HepG2 (cell line): ENCODE results near the gene G6PD. TPM values are rescaled to one million over a fixed set of nuclear protein-coding genes. Genes with fewer than 3 reads are reported as not detected.
"Not testable (repeated sequence)": the region's sequence is repeated elsewhere in the genome, so short reads cannot be mapped to it uniquely, and the experiment has no call there.

ENCODE experiments used
- ATAC-seq: fragments of 200-7000 bp; cut with Tn5 transposase; 3 replicates; pipeline ENCODE4 v1.9.1; 2020; ENCODE audit warnings: mild to moderate bottlenecking, moderate library complexity
- BruUV-seq: library from RNA; stranded (reverse); fragments of 400-500 nt; replicated peaks from 2 replicates; lab custom pipeline; 2021; lab: Mats Ljungman, UMichigan
- CTCF ChIA-PET: fragments of 300-600 bp; formaldehyde crosslinking; extraction: SDS; loops from one replicate; lab custom pipeline; 2021; ENCODE audit warnings: low total read pairs, inconsistent platforms, low intra/inter-chr PET ratio; lab: Yijun Ruan, JAX
- POLR2A ChIA-PET: fragments of 350-600 bp; sonication (Branson Sonifier 250); formaldehyde crosslinking; loops from one replicate; lab custom pipeline; 2020; ENCODE audit warnings: antibody characterized with exemption, inconsistent platforms; lab: Yijun Ruan, JAX
- DNase-seq: peaks from one replicate; pipeline ENCODE4 v3.0.0-alpha.2; 2015; ENCODE audit warnings: low spot score
- FAIRE-seq: peaks from 3 replicates; lab custom pipeline; 2011; peaks lifted over from hg19 to GRCh38; lab: Jason Lieb, UNC
- H2AFZ ChIP-seq: one replicate; pipeline ENCODE4 v1.6.1; 2011; ENCODE audit warnings: low read length, inconsistent platforms
- H3K27ac ChIP-seq: fragments of 300-600 bp; 3 replicates; pipeline ENCODE4 v1.8.0; 2011; ENCODE audit warnings: mixed run types, mild to moderate bottlenecking, mixed read lengths, low read length, inconsistent platforms; ENCODE audit not compliant: insufficient read depth; ENCODE audit errors: extremely low read length
- H3K27me3 ChIP-seq, 2 experiments: fragments of 200-600 bp in 1 of 2; 2 replicates in 1 of 2; 3 replicates in 1 of 2; pipeline versions ENCODE4 v1.6.0 to v1.8.0; 2011; ENCODE audit warnings: low read length in 2 of 2, mild to moderate bottlenecking in 2 of 2, moderate library complexity in 2 of 2, inconsistent platforms in 1 of 2; ENCODE audit not compliant: insufficient read depth in 2 of 2, control insufficient read depth in 1 of 2
- H3K36me3 ChIP-seq, 2 experiments: fragments of 200-600 bp in 1 of 2; replicated peaks in 1 of 2; 2 replicates in 1 of 2; 3 replicates in 1 of 2; pipeline versions ENCODE4 v1.5.1 to v1.8.0; 2011; ENCODE audit warnings: low read length in 2 of 2, inconsistent platforms in 1 of 2; ENCODE audit not compliant: insufficient read depth in 2 of 2, control insufficient read depth in 1 of 2
- H3K4me1 ChIP-seq: 2 replicates; pipeline ENCODE4 v1.5.1; 2012; ENCODE audit warnings: low read length, inconsistent platforms; ENCODE audit not compliant: insufficient read depth
- H3K4me2 ChIP-seq: 2 replicates; pipeline ENCODE4 v1.6.0; 2011; ENCODE audit warnings: low read depth, low read length, inconsistent platforms
- H3K4me3 ChIP-seq, 3 experiments: fragments of 200-600 bp in 1 of 3; sonication (generic), shearing (Covaris generic) in 1 of 3; replicated peaks in 1 of 3; 2 replicates each; pipeline ENCODE4 v1.5.1; 2011 to 2016; ENCODE audit warnings: low read length in 3 of 3, inconsistent platforms in 2 of 3, low read depth in 2 of 3, mild to moderate bottlenecking in 2 of 3, control low read depth in 1 of 3, mixed read lengths in 1 of 3; ENCODE audit not compliant: insufficient read depth in 1 of 3
- H3K79me2 ChIP-seq: one replicate; pipeline ENCODE4 v1.6.1; 2011; ENCODE audit warnings: low read length, inconsistent platforms; ENCODE audit not compliant: insufficient read depth
- H3K9ac ChIP-seq: 2 replicates; pipeline ENCODE4 v1.6.0; 2011; ENCODE audit warnings: mild to moderate bottlenecking, low read depth, low read length, inconsistent platforms; ENCODE audit not compliant: insufficient read depth
- H3K9me3 ChIP-seq: 2 replicates; pipeline ENCODE4 v1.5.1; 2012; ENCODE audit warnings: mild to moderate bottlenecking, low read length
- H4K20me1 ChIP-seq: 2 replicates; pipeline ENCODE4 v1.6.0; 2011; ENCODE audit warnings: inconsistent platforms, mild to moderate bottlenecking, low read length, moderate library complexity; ENCODE audit not compliant: insufficient read depth
- WGBS: methylation state at CpG from one replicate; pipeline ENCODE4 v1.1.6; 2017; ENCODE audit warnings: low lambda C conversion rate; 5-methylcytosine and 5-hydroxymethylcytosine counted together
- in situ Hi-C: cut with HindIII; loops from 2 replicates; pipeline ENCODE4 v1.10.0; 2017; ENCODE audit warnings: low pct_unique_long_range_greater_than_20kb; ENCODE audit not compliant: extremely low pct_ligation_motif_present
- intact Hi-C: fragments of 100-400 bp; cut with micrococcal nuclease; formaldehyde crosslinking; loops from one replicate; pipeline ENCODE4 v1.10.0; 2022; ENCODE audit not compliant: unreplicated experiment
- polyA plus RNA-seq, 8 experiments: library from polyadenylated mRNA; depleted of rRNA in 3 of 8; stranded (reverse) in 7 of 8; unstranded in 1 of 8; fragments of >200 nt; fragmentation: Illumina TruSeq in 4 of 8; extraction: Trizol in 4 of 8; gene quantifications; 2 replicates each; pipeline versions ENCODE4 v1.2.1 to v1.2.3, GENCODE V29; 2011 to 2016; ENCODE audit warnings: low read depth in 4 of 8, missing spikeins in 1 of 8, mixed read lengths in 1 of 8; ENCODE audit not compliant: insufficient read depth in 1 of 8
- total RNA-seq, 5 experiments: library from RNA; depleted of rRNA; stranded (reverse); fragments of >200 nt; fragmentation: Illumina TruSeq; extraction: Trizol; gene quantifications; 2 replicates each; pipeline ENCODE4 v1.2.3, GENCODE V29; 2016; ENCODE audit warnings: low read depth in 1 of 5

Gene G6PD
- total and polyA plus RNA-seq, 2 of the 13 experiments (the other 11 are each of a cell fraction or from before 2014, with no cell fraction given): 18.8 to 28.8 TPM

DNA sequence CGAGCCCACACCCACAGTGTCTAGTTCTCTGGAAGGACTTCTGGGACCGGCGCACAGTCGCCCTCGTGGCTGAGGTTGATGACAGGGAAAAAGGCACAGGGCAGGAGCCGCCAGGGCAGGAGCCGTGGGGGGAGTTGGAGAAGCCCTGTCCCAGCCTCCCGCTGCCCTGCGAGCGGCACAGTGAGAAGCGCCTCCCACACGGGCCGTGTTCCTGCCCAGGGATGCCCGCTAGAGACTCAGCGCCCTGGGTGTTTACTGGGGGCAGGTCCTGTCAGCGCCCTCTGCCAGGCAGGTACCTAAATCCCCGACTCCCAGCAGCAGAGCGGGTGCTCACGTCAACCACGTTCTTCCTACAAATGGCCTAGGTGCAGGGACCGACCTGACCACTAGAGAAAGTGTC lies 12.2 kb upstream of the G6PD start:
- ATAC-seq, BruUV-seq, H3K36me3 ChIP-seq, H4K20me1 ChIP-seq, CTCF ChIA-PET, H3K27me3 ChIP-seq, DNase-seq, H3K9ac ChIP-seq, in situ Hi-C loops, H3K4me3 ChIP-seq, H3K79me2 ChIP-seq, H2AFZ ChIP-seq, FAIRE-seq, intact Hi-C loops, H3K9me3 ChIP-seq, POLR2A ChIA-PET, H3K27ac ChIP-seq, H3K4me1 ChIP-seq, H3K4me2 ChIP-seq: not testable (repeated sequence)
- no CpG with 5 or more reads among the region's 21 CpGs for whole genome bisulfite sequencing

DNA sequence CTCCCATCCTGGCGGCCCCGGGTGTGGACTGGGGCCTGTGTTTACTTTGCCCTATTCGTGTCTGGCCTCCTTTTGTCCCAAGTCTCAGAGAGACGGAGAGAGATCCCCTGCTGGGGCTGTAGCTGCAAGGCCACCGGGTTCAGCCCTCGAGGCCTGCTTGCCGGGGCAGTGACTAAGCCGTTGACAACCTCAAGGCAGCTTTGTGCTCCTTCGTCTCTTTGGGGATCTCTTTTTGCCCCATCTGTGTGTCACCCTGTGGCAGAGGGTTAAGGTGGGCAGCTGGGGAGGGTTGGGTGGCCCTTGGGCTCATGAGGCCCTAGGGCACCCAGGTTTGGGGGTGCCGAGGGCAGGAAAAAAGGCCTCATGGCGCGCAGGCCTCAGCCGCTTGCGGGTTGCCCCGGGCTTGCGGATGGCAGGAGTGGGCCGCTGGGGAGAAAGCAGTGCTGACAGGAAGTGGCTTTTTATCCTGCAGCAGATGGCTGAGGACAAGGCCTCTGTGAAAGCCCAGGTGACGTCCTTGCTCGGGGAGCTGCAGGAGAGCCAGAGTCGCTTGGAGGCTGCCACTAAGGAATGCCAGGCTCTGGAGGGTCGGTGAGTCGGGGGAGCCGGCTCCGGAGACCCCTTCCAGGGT lies 11.5 kb upstream of the G6PD start:
- ATAC-seq, in situ Hi-C loops, intact Hi-C loops, BruUV-seq, H3K4me3 ChIP-seq, H3K27ac ChIP-seq, H4K20me1 ChIP-seq, DNase-seq, CTCF ChIA-PET, H3K4me1 ChIP-seq, H2AFZ ChIP-seq, H3K4me2 ChIP-seq, H3K79me2 ChIP-seq, H3K9me3 ChIP-seq, H3K9ac ChIP-seq, POLR2A ChIA-PET, FAIRE-seq, H3K27me3 ChIP-seq: not testable (repeated sequence)
- WGBS: no CpG with 5 or more reads among the region's 24 CpGs
- H3K36me3 ChIP-seq: peaks cover 7 to 17% of the 10 kb centered on the region in 2 experiments; a peak in 4 of 5 replicates
